ENCODE measurements around the gene RNF8. TPM values are rescaled to one million over a fixed set of nuclear protein-coding genes. Genes with fewer than 3 reads are reported as not detected.

Gene RNF8
- total and polyA plus RNA-seq, 9 of the 15 experiments (the other 6 are each of a cell fraction or from before 2014, with no cell fraction given): 10.6 to 47.0 (median 37.5) TPM

- 0 out of 4 replicates have a peak, but pooled peaks of 1 of the 2 experiments have one; percentile 55 for TF ChIP-seq UBTF (IDR thresholded peaks at IDR 0.05; ENCODE audit: borderline replicate concordance in 1 of 2, low read depth in 2 of 2, low read length in 2 of 2)
- TF ChIP-seq, protein P1, sequence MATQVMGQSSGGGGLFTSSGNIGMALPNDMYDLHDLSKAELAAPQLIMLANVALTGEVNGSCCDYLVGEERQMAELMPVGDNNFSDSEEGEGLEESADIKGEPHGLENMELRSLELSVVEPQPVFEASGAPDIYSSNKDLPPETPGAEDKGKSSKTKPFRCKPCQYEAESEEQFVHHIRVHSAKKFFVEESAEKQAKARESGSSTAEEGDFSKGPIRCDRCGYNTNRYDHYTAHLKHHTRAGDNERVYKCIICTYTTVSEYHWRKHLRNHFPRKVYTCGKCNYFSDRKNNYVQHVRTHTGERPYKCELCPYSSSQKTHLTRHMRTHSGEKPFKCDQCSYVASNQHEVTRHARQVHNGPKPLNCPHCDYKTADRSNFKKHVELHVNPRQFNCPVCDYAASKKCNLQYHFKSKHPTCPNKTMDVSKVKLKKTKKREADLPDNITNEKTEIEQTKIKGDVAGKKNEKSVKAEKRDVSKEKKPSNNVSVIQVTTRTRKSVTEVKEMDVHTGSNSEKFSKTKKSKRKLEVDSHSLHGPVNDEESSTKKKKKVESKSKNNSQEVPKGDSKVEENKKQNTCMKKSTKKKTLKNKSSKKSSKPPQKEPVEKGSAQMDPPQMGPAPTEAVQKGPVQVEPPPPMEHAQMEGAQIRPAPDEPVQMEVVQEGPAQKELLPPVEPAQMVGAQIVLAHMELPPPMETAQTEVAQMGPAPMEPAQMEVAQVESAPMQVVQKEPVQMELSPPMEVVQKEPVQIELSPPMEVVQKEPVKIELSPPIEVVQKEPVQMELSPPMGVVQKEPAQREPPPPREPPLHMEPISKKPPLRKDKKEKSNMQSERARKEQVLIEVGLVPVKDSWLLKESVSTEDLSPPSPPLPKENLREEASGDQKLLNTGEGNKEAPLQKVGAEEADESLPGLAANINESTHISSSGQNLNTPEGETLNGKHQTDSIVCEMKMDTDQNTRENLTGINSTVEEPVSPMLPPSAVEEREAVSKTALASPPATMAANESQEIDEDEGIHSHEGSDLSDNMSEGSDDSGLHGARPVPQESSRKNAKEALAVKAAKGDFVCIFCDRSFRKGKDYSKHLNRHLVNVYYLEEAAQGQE (IDR thresholded peaks at IDR 0.05; ENCODE audit: borderline replicate concordance): peak; percentile 96
- TF ChIP-seq, protein P1 (CRISPR knock-in tag; IDR thresholded peaks at IDR 0.05; ENCODE audit: low read depth): no peak
- TF ChIP-seq, protein P2, sequence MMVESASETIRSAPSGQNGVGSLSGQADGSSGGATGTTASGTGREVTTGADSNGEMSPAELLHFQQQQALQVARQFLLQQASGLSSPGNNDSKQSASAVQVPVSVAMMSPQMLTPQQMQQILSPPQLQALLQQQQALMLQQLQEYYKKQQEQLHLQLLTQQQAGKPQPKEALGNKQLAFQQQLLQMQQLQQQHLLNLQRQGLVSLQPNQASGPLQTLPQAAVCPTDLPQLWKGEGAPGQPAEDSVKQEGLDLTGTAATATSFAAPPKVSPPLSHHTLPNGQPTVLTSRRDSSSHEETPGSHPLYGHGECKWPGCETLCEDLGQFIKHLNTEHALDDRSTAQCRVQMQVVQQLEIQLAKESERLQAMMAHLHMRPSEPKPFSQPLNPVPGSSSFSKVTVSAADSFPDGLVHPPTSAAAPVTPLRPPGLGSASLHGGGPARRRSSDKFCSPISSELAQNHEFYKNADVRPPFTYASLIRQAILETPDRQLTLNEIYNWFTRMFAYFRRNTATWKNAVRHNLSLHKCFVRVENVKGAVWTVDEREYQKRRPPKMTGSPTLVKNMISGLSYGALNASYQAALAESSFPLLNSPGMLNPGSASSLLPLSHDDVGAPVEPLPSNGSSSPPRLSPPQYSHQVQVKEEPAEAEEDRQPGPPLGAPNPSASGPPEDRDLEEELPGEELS (CRISPR knock-in tag; IDR thresholded peaks at IDR 0.05; ENCODE audit: borderline replicate concordance): 0 out of 2 replicates have a peak, but pooled peaks have one; percentile 48
- peak; percentile 100 for TF ChIP-seq ZNF263 (CRISPR knock-in tag; IDR thresholded peaks at IDR 0.05; ENCODE audit: borderline replicate concordance)
- peak; percentile 38; the same call in 1 of the 2 replicates for TF ChIP-seq EGR1 (conservative IDR thresholded peaks at IDR 0.05)
- TF ChIP-seq RBM39 (optimal IDR thresholded peaks at IDR 0.05; ENCODE audit: low read depth, low read length): no peak
- 0 out of 2 replicates have a peak, but pooled peaks have one; percentile 36 for TF ChIP-seq NCOA1 (IDR thresholded peaks at IDR 0.05; ENCODE audit: low read depth)
- TF ChIP-seq TAF9B (IDR thresholded peaks at IDR 0.05; ENCODE audit: partially characterized antibody): peak; percentile 54
- peak; percentile 52; the same call in 1 of the 2 replicates for TF ChIP-seq HCFC1 (IDR thresholded peaks at IDR 0.05; ENCODE audit: low read depth, low read length)
- TF ChIP-seq FOXM1 (IDR thresholded peaks at IDR 0.05; ENCODE audit: low read depth): no peak
- TF ChIP-seq FOXM1 (CRISPR knock-in tag; IDR thresholded peaks at IDR 0.05; ENCODE audit: low read depth): 0 out of 2 replicates have a peak, but pooled peaks have one; percentile 57
Measured at GRCh38 chr6:37353761-37354525, at the start of gene RNF8 (continued).
